ENCODE data around the gene MEFV.
"Not testable (repeated sequence)": the region's sequence is repeated elsewhere in the genome, so short reads cannot be mapped to it uniquely, and the experiment has no call there.

Gene MEFV, protein sequence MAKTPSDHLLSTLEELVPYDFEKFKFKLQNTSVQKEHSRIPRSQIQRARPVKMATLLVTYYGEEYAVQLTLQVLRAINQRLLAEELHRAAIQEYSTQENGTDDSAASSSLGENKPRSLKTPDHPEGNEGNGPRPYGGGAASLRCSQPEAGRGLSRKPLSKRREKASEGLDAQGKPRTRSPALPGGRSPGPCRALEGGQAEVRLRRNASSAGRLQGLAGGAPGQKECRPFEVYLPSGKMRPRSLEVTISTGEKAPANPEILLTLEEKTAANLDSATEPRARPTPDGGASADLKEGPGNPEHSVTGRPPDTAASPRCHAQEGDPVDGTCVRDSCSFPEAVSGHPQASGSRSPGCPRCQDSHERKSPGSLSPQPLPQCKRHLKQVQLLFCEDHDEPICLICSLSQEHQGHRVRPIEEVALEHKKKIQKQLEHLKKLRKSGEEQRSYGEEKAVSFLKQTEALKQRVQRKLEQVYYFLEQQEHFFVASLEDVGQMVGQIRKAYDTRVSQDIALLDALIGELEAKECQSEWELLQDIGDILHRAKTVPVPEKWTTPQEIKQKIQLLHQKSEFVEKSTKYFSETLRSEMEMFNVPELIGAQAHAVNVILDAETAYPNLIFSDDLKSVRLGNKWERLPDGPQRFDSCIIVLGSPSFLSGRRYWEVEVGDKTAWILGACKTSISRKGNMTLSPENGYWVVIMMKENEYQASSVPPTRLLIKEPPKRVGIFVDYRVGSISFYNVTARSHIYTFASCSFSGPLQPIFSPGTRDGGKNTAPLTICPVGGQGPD

DNA sequence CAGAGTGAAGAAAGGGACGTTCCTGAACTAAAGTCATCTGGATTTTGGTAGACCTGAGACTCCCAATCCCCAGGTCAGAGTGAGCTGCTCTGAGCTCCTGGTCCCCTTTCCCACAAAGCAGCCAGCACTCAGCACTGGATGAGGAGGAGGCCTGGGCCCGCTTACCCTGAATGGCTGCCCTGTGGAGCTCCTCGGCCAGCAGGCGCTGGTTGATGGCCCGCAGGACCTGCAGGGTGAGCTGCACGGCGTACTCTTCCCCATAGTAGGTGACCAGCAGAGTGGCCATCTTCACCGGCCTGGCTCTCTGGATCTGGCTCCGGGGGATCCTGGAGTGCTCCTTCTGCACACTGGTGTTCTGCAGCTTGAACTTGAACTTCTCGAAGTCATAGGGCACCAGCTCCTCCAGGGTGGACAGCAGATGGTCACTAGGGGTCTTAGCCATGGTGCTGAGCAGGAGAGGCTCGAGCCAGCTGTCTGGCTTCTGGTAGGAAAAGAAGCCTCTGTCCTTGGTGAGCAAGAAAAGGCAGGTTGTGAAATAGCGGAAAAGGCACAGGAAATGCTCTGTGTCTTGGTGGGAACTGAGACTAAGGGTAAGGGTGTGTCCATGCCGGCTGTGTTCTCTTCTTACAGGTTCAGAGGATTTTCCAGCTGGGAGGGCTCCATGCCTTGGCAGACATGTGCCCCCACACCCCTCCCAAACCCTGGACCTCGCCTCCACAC, at the start of gene MEFV:
MEFV (minus strand) TSS at position 488 of the 720 bp plus-strand sequence; CDS start at position 442, 46 bp downstream.
- no peak for DNase-seq (ENCODE audit: low spot score)

DNA sequence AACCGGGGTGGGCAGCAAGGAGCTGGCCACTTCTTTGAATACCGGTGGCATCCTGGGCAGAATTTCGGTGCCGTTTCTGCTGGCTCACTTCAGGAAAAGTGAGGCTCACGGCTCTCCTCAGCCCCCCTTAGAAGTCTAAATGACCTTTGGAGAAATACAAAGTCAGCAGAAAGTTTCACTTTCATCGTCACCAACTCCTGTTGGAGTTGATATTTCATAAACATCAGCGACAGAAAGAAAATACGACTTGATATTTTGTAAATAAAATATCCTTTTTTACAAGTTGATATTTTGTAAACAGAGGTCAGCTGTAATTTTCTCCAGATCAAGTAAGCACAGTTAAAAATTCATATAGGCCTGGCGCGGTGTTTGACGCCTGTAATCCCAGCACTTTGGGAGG, 49.6 kb upstream of the MEFV start:
- no peak for DNase-seq (ENCODE audit: low spot score)

DNA sequence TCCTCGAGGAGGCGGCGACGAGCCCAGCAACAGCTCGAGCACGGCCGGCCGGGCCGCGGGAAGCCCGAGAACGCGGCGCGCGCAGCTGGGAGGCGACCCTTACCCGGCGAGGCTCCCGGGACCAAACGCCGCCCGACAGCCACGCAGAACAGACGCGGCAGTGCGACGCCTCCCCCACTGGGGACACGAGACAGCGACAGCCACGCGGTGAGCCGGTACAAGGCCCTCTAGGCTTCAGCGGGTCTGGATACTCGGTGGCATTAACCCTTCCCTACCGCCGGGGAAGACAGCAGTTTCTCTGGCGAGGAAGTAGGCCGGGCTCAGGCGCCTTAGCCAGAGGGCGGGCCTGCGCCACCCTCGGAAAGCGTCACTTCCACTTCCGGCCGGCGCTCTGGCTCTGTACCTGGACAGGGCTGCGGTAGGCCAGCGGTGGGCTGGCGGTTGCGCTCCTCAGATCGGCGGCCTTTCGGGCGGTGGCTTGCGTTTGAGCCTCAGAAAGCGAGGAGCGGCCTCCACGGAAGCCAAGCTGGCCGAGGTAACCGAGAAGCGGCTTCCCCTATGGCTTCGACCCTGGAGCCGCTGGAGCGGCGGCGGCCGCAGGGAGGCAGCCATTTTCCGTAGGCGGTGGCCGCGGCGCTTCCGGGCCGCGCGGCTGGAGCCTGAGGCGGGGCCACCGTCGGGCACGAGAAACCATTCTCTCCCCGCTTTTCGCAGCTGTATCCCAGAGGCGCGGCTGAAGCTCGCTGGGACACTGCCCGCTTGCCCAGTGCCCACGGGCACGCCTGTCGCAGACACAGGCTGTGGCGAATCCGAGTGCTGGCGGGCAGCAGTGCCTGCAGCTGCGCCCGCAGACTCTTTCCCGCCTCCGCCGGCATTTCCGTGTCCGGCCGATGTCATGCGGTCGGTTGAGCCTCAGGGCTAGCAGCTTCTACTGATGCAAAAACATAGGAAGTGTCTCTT, 49.0 kb upstream of the MEFV start, which contains the start of the genes TIGD7 and ZNF75A:
TIGD7 (minus strand) TSS at position 322 of the 960 bp plus-strand sequence. CDS start 4,816 bp downstream, outside the sequence.
ZNF75A (plus strand) TSS at position 389 of the 960 bp plus-strand sequence. CDS start 2,932 bp downstream, outside the sequence.
- DNase-seq (ENCODE audit: low spot score), result peak; percentile 87

DNA sequence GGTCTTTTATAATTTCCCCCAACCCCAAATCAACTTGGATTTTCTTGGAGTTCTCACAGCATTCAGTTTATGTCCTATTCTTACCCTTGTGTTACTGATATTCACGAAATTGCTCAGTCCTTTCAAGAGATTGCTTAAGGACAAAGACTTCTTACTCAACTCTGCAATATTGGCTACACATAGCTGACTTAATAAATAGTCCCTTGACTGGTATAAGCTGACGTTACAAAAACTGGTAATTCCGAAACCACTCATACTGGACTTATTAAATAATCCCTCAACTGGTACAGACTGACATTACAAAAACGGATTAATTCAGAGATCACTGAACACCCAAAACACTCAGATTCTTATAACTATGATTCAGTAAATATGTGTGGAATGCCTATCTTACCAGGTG, 47.9 kb upstream of the MEFV start:
- DNase-seq (ENCODE audit: low spot score), result no peak

DNA sequence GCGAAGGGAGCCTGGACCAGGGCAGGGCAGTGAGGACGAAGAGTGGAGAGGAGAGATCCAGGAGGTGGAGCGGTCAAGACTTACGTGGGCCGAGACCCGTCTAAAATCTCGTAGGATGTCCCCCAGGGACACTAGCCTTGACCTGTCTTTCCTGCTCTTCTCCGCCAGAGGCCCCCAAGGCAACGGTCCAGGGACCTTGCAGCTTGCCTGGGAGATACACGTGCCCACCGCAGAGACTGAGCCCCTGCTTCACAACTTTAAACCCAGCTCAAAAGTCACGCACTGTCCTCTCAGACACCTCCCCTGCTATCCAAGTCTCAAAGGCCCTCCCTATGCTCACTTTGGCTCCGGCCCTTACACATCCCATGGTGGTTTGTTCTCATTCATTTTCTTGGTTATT, 39.4 kb upstream of the MEFV start:
- DNase-seq (ENCODE audit: low spot score), result no peak

DNA sequence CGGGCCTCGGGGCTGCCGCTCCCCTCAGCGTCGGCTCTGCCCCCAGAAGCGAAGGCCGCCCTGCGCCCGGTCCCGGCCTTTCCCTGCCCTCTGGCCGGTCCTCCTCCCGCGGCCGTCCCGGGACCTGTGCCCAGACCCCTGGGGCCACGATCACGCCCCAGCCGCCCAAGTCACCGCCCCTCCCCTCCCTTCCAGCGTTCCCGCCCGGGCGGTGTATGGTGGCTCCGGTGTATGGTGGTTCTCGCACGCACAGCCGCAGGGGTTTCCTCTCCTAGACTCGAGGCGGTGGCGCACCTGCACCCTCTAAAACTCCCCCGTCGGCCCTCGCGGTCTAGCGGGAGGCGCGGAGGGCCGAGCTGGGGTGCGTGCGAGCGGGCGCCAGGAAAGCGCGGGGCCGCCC, 38.8 kb upstream of the MEFV start:
- DNase-seq (ENCODE audit: low spot score), result no peak

DNA sequence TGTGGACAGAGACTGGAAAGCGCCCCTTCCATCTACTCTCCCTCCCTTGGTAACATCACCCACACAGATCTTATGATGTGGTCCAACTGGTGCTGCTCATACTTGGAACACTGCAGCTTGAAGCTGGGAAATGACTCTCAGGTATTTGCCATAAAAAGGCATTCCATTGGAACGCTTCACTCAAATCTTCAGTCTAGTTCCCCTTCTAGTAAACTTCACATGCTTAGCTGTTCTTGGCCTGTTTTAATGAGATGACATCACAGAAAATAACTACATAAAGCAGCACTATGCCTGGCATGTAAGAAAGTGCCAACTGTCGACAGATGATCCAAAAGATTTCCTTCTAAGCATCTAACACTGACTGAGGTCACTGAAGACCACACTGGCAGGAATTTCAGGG, 36.2 kb upstream of the MEFV start:
- DNase-seq (ENCODE audit: low spot score), result no peak

DNA sequence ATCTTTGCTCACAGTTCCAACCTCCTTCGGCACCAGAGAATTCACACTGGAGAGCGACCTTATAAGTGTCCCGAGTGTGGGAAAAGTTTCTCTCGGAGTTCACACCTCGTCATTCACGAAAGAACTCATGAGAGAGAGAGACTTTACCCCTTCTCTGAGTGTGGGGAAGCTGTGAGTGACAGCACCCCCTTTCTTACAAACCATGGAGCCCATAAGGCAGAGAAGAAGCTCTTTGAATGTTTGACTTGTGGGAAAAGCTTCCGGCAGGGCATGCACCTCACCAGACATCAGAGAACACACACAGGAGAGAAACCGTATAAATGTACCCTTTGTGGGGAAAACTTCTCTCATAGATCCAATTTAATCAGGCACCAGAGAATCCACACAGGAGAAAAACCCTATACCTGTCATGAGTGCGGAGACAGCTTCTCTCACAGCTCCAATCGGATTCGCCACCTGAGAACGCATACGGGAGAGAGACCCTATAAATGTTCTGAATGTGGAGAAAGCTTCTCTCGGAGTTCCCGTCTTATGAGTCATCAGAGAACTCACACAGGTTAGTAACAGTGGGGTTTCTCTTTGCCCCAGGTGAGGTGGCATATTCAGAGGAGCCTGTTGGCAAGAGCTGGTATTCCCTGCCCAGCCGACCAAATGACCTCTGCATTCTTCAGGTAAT, 33.7 kb upstream of the MEFV start:
- no peak for DNase-seq (ENCODE audit: low spot score)

DNA sequence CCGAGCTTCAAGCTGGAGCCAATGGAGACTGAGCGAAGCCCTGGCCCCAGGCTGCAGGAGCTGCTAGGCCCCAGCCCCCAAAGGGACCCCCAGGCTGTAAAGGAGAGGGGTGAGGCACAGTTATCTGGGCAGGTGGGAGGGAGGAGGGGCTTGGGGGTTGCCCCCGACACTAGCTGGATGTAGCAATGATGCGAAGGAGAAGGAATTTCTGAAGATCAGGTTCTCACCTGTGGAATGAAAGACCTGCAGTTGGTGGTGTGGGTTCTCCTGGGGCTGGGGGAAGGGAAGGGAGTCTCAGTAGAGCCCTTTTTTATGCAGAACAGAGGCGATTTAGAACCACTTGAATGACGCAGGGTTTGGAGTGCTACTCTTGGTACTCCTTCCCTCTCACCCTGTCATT, 28.7 kb upstream of the MEFV start:
- no peak for DNase-seq (ENCODE audit: low spot score)

DNA sequence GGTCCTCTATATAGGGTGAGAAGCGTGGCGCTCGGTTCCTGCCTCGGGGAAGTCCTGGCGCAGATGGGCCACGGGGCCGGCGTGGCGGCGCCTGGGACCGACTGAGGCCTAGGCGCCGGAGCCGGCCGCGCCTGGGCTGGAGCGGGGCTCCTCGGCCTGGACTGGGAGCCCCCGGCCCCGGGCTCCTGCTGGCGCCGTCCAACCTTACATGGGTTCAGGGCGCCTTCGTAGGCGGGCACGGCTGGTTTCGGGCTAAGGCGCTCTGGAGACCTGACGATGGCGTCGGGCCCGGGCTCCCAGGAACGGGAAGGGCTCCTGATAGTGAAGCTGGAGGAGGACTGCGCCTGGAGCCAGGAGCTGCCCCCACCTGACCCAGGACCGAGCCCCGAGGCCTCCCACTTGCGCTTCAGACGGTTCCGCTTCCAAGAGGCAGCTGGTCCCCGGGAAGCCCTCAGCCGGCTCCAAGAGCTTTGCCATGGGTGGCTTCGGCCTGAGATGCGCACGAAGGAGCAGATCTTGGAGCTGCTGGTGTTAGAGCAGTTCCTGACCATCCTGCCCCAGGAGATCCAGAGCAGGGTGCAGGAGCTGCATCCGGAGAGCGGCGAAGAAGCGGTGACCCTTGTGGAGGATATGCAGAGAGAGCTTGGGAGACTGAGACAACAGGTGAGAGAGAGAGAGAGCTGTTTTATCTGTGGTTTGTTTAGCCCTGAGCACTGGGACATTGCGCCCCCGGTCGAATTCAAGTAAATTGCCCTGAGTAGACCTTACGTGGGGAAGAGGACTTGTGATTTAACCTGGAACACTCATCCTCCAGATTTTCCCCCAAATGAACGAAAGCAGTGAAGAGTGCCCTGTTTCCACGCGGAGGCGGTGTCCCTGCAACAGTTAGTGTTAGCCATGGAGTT, 27.4 kb upstream of the MEFV start:
- DNase-seq (ENCODE audit: low spot score), result no peak

DNA sequence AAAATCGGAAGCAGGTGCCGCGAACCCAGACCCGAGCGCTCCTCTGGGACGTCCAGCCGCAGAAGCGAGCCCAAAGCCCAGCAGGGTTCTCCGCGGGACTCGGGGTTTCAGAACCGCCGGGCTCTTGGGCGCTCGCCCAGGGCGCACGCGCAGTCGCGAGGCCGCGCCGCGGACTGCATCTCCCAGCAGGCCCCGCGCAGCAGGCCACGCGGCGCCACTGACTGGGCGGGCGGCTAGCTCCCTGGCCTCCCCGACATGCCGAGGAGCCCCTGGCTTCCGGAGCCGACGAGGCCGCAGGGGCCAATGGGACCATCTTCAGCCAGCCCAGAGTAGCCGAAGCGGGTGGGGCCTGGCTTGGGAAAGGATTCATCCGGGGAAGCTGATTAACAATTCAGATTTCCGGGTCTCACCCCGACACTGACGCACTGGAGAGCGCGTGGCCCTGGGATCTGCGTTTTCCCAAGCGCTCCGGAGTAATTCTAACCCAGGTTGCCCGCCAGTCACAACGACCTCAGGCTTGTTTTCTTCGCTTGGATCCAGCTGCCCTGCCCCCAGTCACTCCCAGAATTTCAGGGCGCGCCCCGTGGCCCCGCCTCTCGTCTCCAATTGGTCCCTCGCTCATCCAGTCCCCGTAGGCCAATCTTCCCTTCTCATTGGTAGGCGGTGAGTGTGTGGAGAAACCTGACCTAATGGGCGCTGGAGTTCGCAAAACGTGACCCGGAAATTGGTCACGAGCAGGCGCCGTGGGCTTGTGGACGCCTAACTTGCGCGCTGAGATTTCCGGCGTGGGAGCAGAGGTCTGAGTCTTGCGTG, 26.5 kb upstream of the MEFV start, which contains the start of gene ZNF263:
ZNF263 (plus strand) TSS at position 762 of the 813 bp plus-strand sequence. CDS start 328 bp downstream, outside the sequence.
- DNase-seq (ENCODE audit: low spot score), result peak; percentile 95

DNA sequence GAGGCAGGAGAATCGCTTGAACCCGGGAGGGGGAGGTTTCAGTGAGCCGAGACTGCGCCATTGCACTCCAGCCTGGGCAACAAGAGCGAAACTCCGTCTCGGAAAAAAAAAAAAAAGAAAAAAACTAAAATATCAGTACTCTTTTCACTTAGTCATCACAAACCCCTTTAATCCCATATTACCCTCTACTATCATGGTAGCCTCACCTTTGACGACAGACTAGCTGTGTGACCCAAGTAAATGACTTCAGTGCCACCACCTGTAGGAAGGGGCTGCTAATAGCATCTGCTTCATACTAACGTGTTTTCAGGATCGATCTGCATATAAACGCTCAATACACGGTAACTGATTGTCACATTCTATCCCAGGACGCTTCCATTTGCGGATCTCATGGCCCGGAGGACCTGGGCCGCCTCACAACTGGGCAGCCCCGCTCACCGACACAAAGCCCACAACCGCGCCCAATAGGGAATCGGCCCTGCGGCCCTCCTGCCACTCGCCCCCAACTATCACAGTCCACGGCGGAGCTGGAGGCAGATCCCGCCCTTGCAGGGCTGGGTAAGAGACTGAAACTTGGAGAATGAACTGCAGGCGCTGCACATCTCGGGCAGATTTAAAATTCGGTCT, 25.8 kb upstream of the MEFV start:
- peak; percentile 4 for DNase-seq (ENCODE audit: low spot score)

DNA sequence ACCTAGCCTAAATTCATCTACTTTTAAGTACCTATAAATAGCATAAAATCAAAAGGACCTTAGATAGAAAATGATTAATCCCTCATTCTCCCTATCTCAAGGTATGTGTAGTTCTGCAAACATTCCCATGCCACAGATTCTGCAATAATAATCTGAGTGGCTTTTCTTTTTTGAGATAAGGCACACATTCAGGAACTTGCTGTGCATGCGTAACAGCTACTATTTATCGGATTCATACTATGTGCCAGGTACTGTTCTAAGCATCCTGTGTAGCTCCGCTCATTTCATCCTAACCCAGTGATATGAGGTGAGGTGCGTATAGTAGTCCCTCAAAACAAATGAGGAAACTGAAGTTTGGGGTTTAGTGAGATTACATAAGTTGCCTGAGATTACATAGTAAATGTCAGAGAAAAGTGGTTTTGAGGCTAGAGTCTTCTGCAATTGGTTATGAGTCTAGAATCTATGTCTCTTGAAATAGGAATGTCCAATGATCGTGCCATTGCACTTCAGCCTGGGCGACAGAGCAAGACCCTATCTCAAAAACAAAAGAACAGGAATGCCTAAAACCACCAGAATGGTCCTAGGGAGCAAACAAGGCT, 24.9 kb upstream of the MEFV start:
- DNase-seq (ENCODE audit: low spot score), result no peak

DNA sequence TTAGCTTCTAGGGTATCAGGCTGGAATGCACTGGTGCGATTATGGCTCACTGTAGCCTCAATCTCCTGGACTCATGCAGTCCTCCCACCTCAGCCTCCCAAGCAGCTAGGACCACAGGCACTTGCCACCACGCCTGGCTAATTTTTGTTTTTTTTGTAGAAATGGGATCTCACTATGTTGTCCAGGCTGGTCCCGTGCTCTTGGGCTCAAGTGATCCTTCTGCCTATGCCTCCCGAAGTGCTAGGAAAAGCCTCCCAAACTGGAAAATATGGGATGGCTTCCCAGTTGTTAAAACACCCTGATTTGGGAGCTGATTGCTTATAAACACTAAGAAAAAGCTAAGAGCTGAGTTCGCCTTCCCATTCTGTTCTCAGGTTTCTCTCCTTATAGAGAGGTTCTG, 20.2 kb upstream of the MEFV start:
- DNase-seq (ENCODE audit: low spot score), result no peak

DNA sequence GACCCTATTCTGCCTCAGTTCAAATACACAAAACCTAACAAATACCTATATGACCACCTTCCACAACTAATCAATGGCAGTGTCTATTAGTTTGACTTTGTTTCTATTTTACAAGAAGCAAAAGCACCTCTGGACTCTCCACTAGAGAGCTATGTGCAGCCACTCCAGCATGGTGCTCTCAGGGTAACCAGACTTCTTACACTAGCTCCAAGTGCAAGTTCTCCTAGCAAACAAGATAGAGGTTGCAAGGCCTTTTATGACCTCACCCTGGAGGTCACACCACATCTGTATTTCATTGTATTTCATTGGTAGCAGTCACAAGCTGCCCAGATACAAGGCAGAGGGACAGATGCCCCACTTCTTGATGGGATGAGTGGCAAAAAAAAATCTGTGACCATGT, 18.5 kb upstream of the MEFV start:
- DNase-seq (ENCODE audit: low spot score), result no peak

DNA sequence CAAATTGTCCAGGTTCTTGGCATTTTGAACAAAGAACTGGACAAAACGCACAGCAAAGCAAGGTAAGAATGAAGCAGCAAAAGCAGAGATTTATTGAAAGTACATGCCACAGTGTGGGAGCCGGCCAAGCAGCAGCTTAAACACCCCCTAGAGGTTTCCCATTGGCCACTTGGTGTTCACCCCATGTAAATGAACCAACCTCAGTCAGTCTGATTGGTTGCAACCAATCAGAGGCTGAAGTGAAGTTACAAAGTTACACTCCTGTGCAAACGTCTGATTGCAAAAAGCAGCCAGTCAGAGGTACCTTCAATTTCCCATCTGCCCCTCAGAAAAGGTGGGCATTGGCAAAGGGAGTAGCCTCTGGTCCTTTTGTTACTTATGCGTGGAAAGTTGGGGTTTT, 18.1 kb upstream of the MEFV start:
- DNase-seq (ENCODE audit: low spot score), result no peak

DNA sequence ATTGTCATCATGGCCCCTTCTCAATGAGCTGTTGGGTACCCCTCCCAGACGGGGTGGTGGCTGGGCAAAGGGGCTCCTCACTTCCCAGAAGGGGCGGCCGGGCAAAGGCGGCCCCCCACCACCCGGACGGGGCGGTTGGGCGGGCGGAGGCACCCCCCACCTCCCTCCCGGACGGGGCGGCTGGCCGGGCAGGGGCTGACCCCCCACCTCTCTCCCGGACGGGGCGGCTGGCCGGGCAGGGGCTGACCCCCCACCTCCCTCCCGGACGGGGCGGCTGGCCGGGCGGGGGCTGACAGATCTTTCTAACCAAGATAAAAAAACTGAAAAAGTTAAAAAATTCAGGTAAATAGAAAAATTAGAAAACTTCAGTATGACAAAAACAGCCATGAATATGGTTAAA, 14.8 kb upstream of the MEFV start:
- not testable (repeated sequence) for DNase-seq (ENCODE audit: low spot score)

DNA sequence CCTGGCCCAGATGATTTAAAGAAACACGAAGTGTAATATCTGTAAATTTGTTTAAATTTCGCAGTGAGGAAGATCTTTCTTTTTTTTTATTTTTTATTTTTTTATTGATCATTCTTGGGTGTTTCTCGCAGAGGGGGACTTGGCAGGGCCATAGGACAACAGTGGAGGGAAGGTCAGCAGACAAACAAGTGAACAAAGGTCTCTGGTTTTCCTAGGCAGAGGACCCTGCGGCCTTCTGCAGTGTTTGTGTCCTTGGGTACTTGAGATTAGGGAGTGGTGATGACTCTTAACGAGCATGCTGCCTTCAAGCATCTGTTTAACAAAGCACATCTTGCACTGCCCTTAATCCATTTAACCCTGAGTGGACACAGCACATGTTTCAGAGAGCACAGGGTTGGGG, 14.3 kb upstream of the MEFV start:
- not testable (repeated sequence) for DNase-seq (ENCODE audit: low spot score)
